ENCODE results near the gene GYPA. TPM values are rescaled to one million over a fixed set of nuclear protein-coding genes. Genes with fewer than 3 reads are reported as not detected.
"Not testable (repeated sequence)": the region's sequence is repeated elsewhere in the genome, so short reads cannot be mapped to it uniquely, and the experiment has no call there.

Gene GYPA
- total RNA-seq, result not detected

GRCh38 chr4:144140594-144141295, at the start of gene GYPA:
Gene GYPA, minus strand, starts transcription at chr4:144140718. Its CDS starts 83 bp downstream, at chr4:144140635.
- DNase-seq (ENCODE audit: extremely low spot score); H3K9me3 ChIP-seq; H3K4me1 ChIP-seq; H3K4me3 ChIP-seq; intact Hi-C loops (cut with DNase I); H3K27ac ChIP-seq (replicated peaks in 1 of 4); H3K27me3 ChIP-seq; H3K36me3 ChIP-seq: not testable (repeated sequence)
- WGBS, result 96% methylated on average over 4 of the region's 4 CpGs

DNA sequence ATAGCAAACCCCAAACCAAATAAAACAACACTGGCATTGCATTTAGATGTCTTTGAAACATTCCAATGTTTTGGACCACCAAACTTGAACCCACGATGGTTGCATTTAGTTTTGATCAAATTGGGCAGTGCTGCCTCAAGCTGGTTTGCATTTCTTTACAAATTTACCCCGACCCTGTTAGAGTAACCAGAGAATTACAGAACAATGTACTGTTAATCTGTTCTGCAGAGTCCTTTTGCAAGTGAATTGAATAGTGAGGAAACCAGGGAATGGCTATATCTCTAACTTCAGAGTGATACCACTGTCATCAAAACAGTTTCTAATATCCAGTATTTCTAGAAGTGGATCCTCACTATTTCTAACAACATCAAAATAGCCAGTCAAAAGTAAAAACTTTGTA, 49.5 kb upstream of the GYPA start:
- intact Hi-C loops (cut with DNase I), result no loop called here
- Histone ChIP-seq H3K27me3 (no peaks in the 10 kb centered on the region), H3K4me1 (no peaks in the 10 kb centered on the region), H3K4me3 (no peak overlapping the region), H3K27ac (replicated peaks in 1 of 4) (no peak overlapping the region), H3K36me3 (no peaks in the 10 kb centered on the region), H3K9me3 (no peaks in the 10 kb centered on the region)
- no peak for TF ChIP-seq POLR2AphosphoS5 (IDR thresholded peaks at IDR 0.05)
- no peak for TF ChIP-seq EP300 (IDR thresholded peaks at IDR 0.05)
- no peak for TF ChIP-seq CTCF (IDR thresholded peaks at IDR 0.05)
- no peak for TF ChIP-seq POLR2A (IDR thresholded peaks at IDR 0.05; ENCODE audit: low read depth)
- no peak for DNase-seq (ENCODE audit: extremely low spot score)
- WGBS, result 47% methylated on average over 2 of the region's 2 CpGs

GRCh38 chr4:144189121-144189520, 48.6 kb upstream of the GYPA start:
- H3K4me3 ChIP-seq, result no peak overlapping the region
- H3K27me3 ChIP-seq, result no peaks in the 10 kb centered on the region
- 62% methylated on average over 3 of the region's 3 CpGs for WGBS
- H3K27ac ChIP-seq (replicated peaks in 1 of 4), result no peak overlapping the region
- H3K4me1 ChIP-seq, result no peaks in the 10 kb centered on the region
- TF ChIP-seq EP300 (IDR thresholded peaks at IDR 0.05), result no peak
- TF ChIP-seq POLR2AphosphoS5 (IDR thresholded peaks at IDR 0.05), result no peak
- TF ChIP-seq POLR2A (IDR thresholded peaks at IDR 0.05; ENCODE audit: low read depth), result no peak
- no peak for TF ChIP-seq CTCF (IDR thresholded peaks at IDR 0.05)
- DNase-seq (ENCODE audit: extremely low spot score), result no peak
- H3K36me3 ChIP-seq, result no peaks in the 10 kb centered on the region
- H3K9me3 ChIP-seq, result no peaks in the 10 kb centered on the region
- intact Hi-C loops (cut with DNase I), result no loop called here

DNA sequence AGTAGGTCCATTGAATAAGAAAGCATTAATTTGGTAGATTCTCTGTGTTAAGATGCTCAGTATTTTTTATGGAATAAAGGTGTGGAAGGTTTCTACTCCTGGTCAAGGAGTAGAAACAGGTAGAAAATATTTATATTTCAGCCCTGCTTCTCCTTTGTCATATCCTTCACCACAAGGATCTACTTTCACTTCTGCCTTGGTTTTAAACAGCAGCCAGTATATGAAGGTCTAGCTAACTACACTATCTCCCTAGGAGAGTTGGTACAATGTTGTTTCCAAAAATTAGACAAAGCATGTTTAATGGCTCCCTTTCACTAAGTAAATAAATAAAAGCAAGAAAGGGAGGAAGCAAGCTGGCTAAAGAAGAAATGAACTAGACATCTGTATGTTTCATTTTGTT, 44.6 kb upstream of the GYPA start:
- TF ChIP-seq CTCF (IDR thresholded peaks at IDR 0.05) (no peak), POLR2AphosphoS5 (IDR thresholded peaks at IDR 0.05) (no peak), EP300 (IDR thresholded peaks at IDR 0.05) (no peak), POLR2A (IDR thresholded peaks at IDR 0.05; ENCODE audit: low read depth) (no peak)

DNA sequence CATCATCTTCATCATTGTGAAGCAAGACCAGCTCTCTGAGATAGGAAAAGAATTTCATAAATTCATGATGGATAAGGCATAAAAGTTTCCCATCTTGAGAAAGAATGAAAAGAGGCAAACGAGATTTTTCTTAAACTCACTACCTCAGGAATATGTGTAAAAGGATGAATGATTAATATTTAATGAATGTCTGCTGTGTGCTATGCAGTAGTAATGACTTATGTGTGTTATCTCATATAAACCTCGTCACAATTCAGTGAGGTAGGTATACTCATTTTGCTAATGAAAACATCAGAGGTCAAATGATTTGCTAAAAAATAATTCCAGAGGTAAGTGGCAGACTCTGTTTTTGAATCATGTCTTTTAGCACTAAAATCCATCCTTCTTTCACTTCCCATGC, 42.6 kb upstream of the GYPA start:
- no peaks in the 10 kb centered on the region for H3K27me3 ChIP-seq
- no peaks in the 10 kb centered on the region for H3K9me3 ChIP-seq
- no peaks in the 10 kb centered on the region for H3K4me1 ChIP-seq
- WGBS, result 77% methylated on average over 2 of the region's 2 CpGs
- H3K4me3 ChIP-seq, result no peak overlapping the region
- DNase-seq (ENCODE audit: extremely low spot score), result no peak
- TF ChIP-seq POLR2A (IDR thresholded peaks at IDR 0.05; ENCODE audit: low read depth) (no peak), POLR2AphosphoS5 (IDR thresholded peaks at IDR 0.05) (no peak), CTCF (IDR thresholded peaks at IDR 0.05) (no peak), EP300 (IDR thresholded peaks at IDR 0.05) (no peak)
- no peak overlapping the region for H3K27ac ChIP-seq (replicated peaks in 1 of 4)
- intact Hi-C loops (cut with DNase I), result no loop called here
- H3K36me3 ChIP-seq, result no peaks in the 10 kb centered on the region

More for the DNA sequence above, 44.6 kb upstream of the GYPA start:
- H3K36me3 ChIP-seq, result no peaks in the 10 kb centered on the region
- no peaks in the 10 kb centered on the region for H3K9me3 ChIP-seq
- H3K27me3 ChIP-seq, result no peaks in the 10 kb centered on the region
- intact Hi-C loops (cut with DNase I), result no loop called here
- H3K27ac ChIP-seq (replicated peaks in 1 of 4), result no peak overlapping the region
- no peak overlapping the region for H3K4me3 ChIP-seq
- no peaks in the 10 kb centered on the region for H3K4me1 ChIP-seq
- DNase-seq (ENCODE audit: extremely low spot score), result no peak

Measured in esophagus muscularis mucosa (tissue), 4 donors.